HG02798 (cell line): ENCODE measurements around the gene DDX10.

Experiments
- ATAC-seq: cut with Tn5 transposase; IDR thresholded peaks from one replicate; pipeline ENCODE4 v1.9.1; 2021; ENCODE audit warnings: mild to moderate bottlenecking; ENCODE audit not compliant: unreplicated experiment, poor library complexity

DDX10 gene

GRCh38 chr11:108891143-108891542 lies 226.3 kb downstream of the DDX10 start:
- ATAC-seq: no peak

GRCh38 chr11:108891909-108892511 lies 227.1 kb downstream of the DDX10 start:
- no peak for ATAC-seq

GRCh38 chr11:108895579-108896480 lies 231.0 kb downstream of the DDX10 start:
- peak; percentile 41 for ATAC-seq

- no peak for ATAC-seq
These were observed 232.2 kb downstream of the DDX10 start for GRCh38 chr11:108897071-108897481.

GRCh38 chr11:108897916-108898315 lies 233.0 kb downstream of the DDX10 start:
- no peak for ATAC-seq

- ATAC-seq: no peak
These were observed 236.5 kb downstream of the DDX10 start for GRCh38 chr11:108901359-108901758.

- no peak for ATAC-seq
These were observed 237.2 kb downstream of the DDX10 start for GRCh38 chr11:108902027-108902469.

GRCh38 chr11:108904480-108904879 lies 239.6 kb downstream of the DDX10 start:
- no peak for ATAC-seq

- ATAC-seq: no peak
These were observed 241.5 kb downstream of the DDX10 start for GRCh38 chr11:108906329-108906728.

- ATAC-seq: no peak
These were observed 242.0 kb downstream of the DDX10 start for GRCh38 chr11:108906826-108907225.

- no peak for ATAC-seq
These were observed 244.2 kb downstream of the DDX10 start for GRCh38 chr11:108909041-108909440.

- no peak for ATAC-seq
These were observed 245.1 kb downstream of the DDX10 start for GRCh38 chr11:108909921-108910320.

- ATAC-seq: no peak
These were observed 247.7 kb downstream of the DDX10 start for GRCh38 chr11:108912581-108912980.

- ATAC-seq: no peak
These were observed 248.3 kb downstream of the DDX10 start for GRCh38 chr11:108913204-108913603.

GRCh38 chr11:108914211-108914610 lies 249.3 kb downstream of the DDX10 start:
- no peak for ATAC-seq

GRCh38 chr11:108914981-108915380 lies 250.1 kb downstream of the DDX10 start:
- ATAC-seq: no peak

GRCh38 chr11:108915666-108916065 lies 250.8 kb downstream of the DDX10 start:
- ATAC-seq: no peak

GRCh38 chr11:108916290-108916689 lies 251.4 kb downstream of the DDX10 start:
- ATAC-seq: no peak

- no peak for ATAC-seq
These were observed 252.1 kb downstream of the DDX10 start for GRCh38 chr11:108916935-108917334.

GRCh38 chr11:108921211-108921610 lies 256.3 kb downstream of the DDX10 start:
- ATAC-seq: no peak

GRCh38 chr11:108922241-108922640 lies 257.4 kb downstream of the DDX10 start:
- ATAC-seq: no peak

- no peak for ATAC-seq
These were observed 258.5 kb downstream of the DDX10 start for GRCh38 chr11:108923413-108923812.
